HepG2 (cell line): Measurements from ENCODE around the gene GALNT12. TPM values are rescaled to one million over a fixed set of nuclear protein-coding genes. Genes with fewer than 3 reads are reported as not detected.

ENCODE experiments used
- ATAC-seq: fragments of 200-7000 bp; cut with Tn5 transposase; 3 replicates; pipeline ENCODE4 v1.9.1; 2020; ENCODE audit warnings: mild to moderate bottlenecking, moderate library complexity
- BruUV-seq: library from RNA; stranded (reverse); fragments of 400-500 nt; replicated peaks from 2 replicates; lab custom pipeline; 2021; lab: Mats Ljungman, UMichigan
- CTCF ChIA-PET: fragments of 300-600 bp; formaldehyde crosslinking; extraction: SDS; loops from one replicate; lab custom pipeline; 2021; ENCODE audit warnings: low total read pairs, inconsistent platforms, low intra/inter-chr PET ratio; lab: Yijun Ruan, JAX
- POLR2A ChIA-PET: fragments of 350-600 bp; sonication (Branson Sonifier 250); formaldehyde crosslinking; loops from one replicate; lab custom pipeline; 2020; ENCODE audit warnings: antibody characterized with exemption, inconsistent platforms; lab: Yijun Ruan, JAX
- DNase-seq: peaks from one replicate; pipeline ENCODE4 v3.0.0-alpha.2; 2015; ENCODE audit warnings: low spot score
- FAIRE-seq: peaks from 3 replicates; lab custom pipeline; 2011; peaks lifted over from hg19 to GRCh38; lab: Jason Lieb, UNC
- H2AFZ ChIP-seq: one replicate; pipeline ENCODE4 v1.6.1; 2011; ENCODE audit warnings: low read length, inconsistent platforms
- H3K27ac ChIP-seq: fragments of 300-600 bp; 3 replicates; pipeline ENCODE4 v1.8.0; 2011; ENCODE audit warnings: mixed run types, mild to moderate bottlenecking, mixed read lengths, low read length, inconsistent platforms; ENCODE audit not compliant: insufficient read depth; ENCODE audit errors: extremely low read length
- H3K27me3 ChIP-seq, 2 experiments: fragments of 200-600 bp in 1 of 2; 2 replicates in 1 of 2; 3 replicates in 1 of 2; pipeline versions ENCODE4 v1.6.0 to v1.8.0; 2011; ENCODE audit warnings: low read length in 2 of 2, mild to moderate bottlenecking in 2 of 2, moderate library complexity in 2 of 2, inconsistent platforms in 1 of 2; ENCODE audit not compliant: insufficient read depth in 2 of 2, control insufficient read depth in 1 of 2
- H3K36me3 ChIP-seq, 2 experiments: fragments of 200-600 bp in 1 of 2; replicated peaks in 1 of 2; 2 replicates in 1 of 2; 3 replicates in 1 of 2; pipeline versions ENCODE4 v1.5.1 to v1.8.0; 2011; ENCODE audit warnings: low read length in 2 of 2, inconsistent platforms in 1 of 2; ENCODE audit not compliant: insufficient read depth in 2 of 2, control insufficient read depth in 1 of 2
- H3K4me1 ChIP-seq: 2 replicates; pipeline ENCODE4 v1.5.1; 2012; ENCODE audit warnings: low read length, inconsistent platforms; ENCODE audit not compliant: insufficient read depth
- H3K4me2 ChIP-seq: 2 replicates; pipeline ENCODE4 v1.6.0; 2011; ENCODE audit warnings: low read depth, low read length, inconsistent platforms
- H3K4me3 ChIP-seq, 3 experiments: fragments of 200-600 bp in 1 of 3; sonication (generic), shearing (Covaris generic) in 1 of 3; replicated peaks in 1 of 3; 2 replicates each; pipeline ENCODE4 v1.5.1; 2011 to 2016; ENCODE audit warnings: low read length in 3 of 3, inconsistent platforms in 2 of 3, low read depth in 2 of 3, mild to moderate bottlenecking in 2 of 3, control low read depth in 1 of 3, mixed read lengths in 1 of 3; ENCODE audit not compliant: insufficient read depth in 1 of 3
- H3K79me2 ChIP-seq: one replicate; pipeline ENCODE4 v1.6.1; 2011; ENCODE audit warnings: low read length, inconsistent platforms; ENCODE audit not compliant: insufficient read depth
- H3K9ac ChIP-seq: 2 replicates; pipeline ENCODE4 v1.6.0; 2011; ENCODE audit warnings: mild to moderate bottlenecking, low read depth, low read length, inconsistent platforms; ENCODE audit not compliant: insufficient read depth
- H3K9me3 ChIP-seq: 2 replicates; pipeline ENCODE4 v1.5.1; 2012; ENCODE audit warnings: mild to moderate bottlenecking, low read length
- H4K20me1 ChIP-seq: 2 replicates; pipeline ENCODE4 v1.6.0; 2011; ENCODE audit warnings: inconsistent platforms, mild to moderate bottlenecking, low read length, moderate library complexity; ENCODE audit not compliant: insufficient read depth
- ARNT ChIP-seq: fragments of 450-650 bp; IDR thresholded peaks from 2 replicates; pipeline ENCODE4 v1.6.1; 2017
- ETV5 ChIP-seq: IDR thresholded peaks from 2 replicates; pipeline ENCODE4 v1.6.1; 2018; ENCODE audit warnings: missing biosample characterization, missing genetic modification reagents, inconsistent platforms, borderline replicate concordance
- HES4 ChIP-seq: sonication (generic); formaldehyde crosslinking; IDR thresholded peaks from 2 replicates; pipeline ENCODE4 v1.9.0; 2021; ENCODE audit warnings: mild to moderate bottlenecking, missing genetic modification reagents, borderline replicate concordance
- RELA ChIP-seq: sonication (generic); formaldehyde crosslinking; IDR thresholded peaks from 2 replicates; pipeline ENCODE4 v1.4.0; 2020; ENCODE audit warnings: missing genetic modification reagents
- SUZ12 ChIP-seq: fragments of 150-350 bp; IDR thresholded peaks from 2 replicates; pipeline ENCODE4 v1.6.1; 2014; ENCODE audit warnings: low read depth, low read length
- ZKSCAN5 ChIP-seq: sonication (generic); formaldehyde crosslinking; IDR thresholded peaks from 2 replicates; pipeline ENCODE4 v1.5.1; 2020; ENCODE audit warnings: mild to moderate bottlenecking, missing genetic modification reagents
- ZNF232 ChIP-seq: sonication (generic); formaldehyde crosslinking; IDR thresholded peaks from 2 replicates; pipeline ENCODE4 v1.4.0; 2020; ENCODE audit warnings: missing genetic modification reagents, borderline replicate concordance
- ZNF605 ChIP-seq: sonication (generic); formaldehyde crosslinking; IDR thresholded peaks from 2 replicates; pipeline ENCODE4 v1.8.0; 2022; ENCODE audit warnings: mild to moderate bottlenecking, missing genetic modification reagents
- WGBS: methylation state at CpG from one replicate; pipeline ENCODE4 v1.1.6; 2017; ENCODE audit warnings: low lambda C conversion rate; 5-methylcytosine and 5-hydroxymethylcytosine counted together
- in situ Hi-C: cut with HindIII; loops from 2 replicates; pipeline ENCODE4 v1.10.0; 2017; ENCODE audit warnings: low pct_unique_long_range_greater_than_20kb; ENCODE audit not compliant: extremely low pct_ligation_motif_present
- intact Hi-C: fragments of 100-400 bp; cut with micrococcal nuclease; formaldehyde crosslinking; loops from one replicate; pipeline ENCODE4 v1.10.0; 2022; ENCODE audit not compliant: unreplicated experiment
- polyA plus RNA-seq, 8 experiments: library from polyadenylated mRNA; depleted of rRNA in 3 of 8; stranded (reverse) in 7 of 8; unstranded in 1 of 8; fragments of >200 nt; fragmentation: Illumina TruSeq in 4 of 8; extraction: Trizol in 4 of 8; gene quantifications; 2 replicates each; pipeline versions ENCODE4 v1.2.1 to v1.2.3, GENCODE V29; 2011 to 2016; ENCODE audit warnings: low read depth in 4 of 8, missing spikeins in 1 of 8, mixed read lengths in 1 of 8; ENCODE audit not compliant: insufficient read depth in 1 of 8
- total RNA-seq, 5 experiments: library from RNA; depleted of rRNA; stranded (reverse); fragments of >200 nt; fragmentation: Illumina TruSeq; extraction: Trizol; gene quantifications; 2 replicates each; pipeline ENCODE4 v1.2.3, GENCODE V29; 2016; ENCODE audit warnings: low read depth in 1 of 5
- TF ChIP-seq, protein P1 (sequence below), 2 experiments: sonication (generic) in 1 of 2; formaldehyde crosslinking in 1 of 2; IDR thresholded peaks; 2 replicates each; pipeline versions ENCODE4 v1.4.0 to v1.6.1; 2016 to 2020; ENCODE audit warnings: borderline replicate concordance in 1 of 2, low read depth in 1 of 2, mild to moderate bottlenecking in 1 of 2, missing genetic modification reagents in 1 of 2
- TF ChIP-seq, protein P2 (sequence below): sonication (generic); formaldehyde crosslinking; IDR thresholded peaks from 2 replicates; pipeline ENCODE4 v1.5.0; 2020; ENCODE audit warnings: missing genetic modification reagents
- TF ChIP-seq, protein P3 (sequence below): sonication (generic); formaldehyde crosslinking; IDR thresholded peaks from 2 replicates; pipeline ENCODE4 v1.5.0; 2020; ENCODE audit warnings: mild to moderate bottlenecking, low read depth, missing genetic modification reagents, borderline replicate concordance
- TF ChIP-seq, protein P4 (sequence below): sonication (generic); formaldehyde crosslinking; conservative IDR thresholded peaks from 2 replicates; pipeline ENCODE4 v1.4.0; 2020; ENCODE audit warnings: missing genetic modification reagents

The GALNT12 gene
- total and polyA plus RNA-seq, 2 of the 13 experiments (the other 11 are each of a cell fraction or from before 2014, with no cell fraction given): 0.07 TPM; not detected in 1

DNA sequence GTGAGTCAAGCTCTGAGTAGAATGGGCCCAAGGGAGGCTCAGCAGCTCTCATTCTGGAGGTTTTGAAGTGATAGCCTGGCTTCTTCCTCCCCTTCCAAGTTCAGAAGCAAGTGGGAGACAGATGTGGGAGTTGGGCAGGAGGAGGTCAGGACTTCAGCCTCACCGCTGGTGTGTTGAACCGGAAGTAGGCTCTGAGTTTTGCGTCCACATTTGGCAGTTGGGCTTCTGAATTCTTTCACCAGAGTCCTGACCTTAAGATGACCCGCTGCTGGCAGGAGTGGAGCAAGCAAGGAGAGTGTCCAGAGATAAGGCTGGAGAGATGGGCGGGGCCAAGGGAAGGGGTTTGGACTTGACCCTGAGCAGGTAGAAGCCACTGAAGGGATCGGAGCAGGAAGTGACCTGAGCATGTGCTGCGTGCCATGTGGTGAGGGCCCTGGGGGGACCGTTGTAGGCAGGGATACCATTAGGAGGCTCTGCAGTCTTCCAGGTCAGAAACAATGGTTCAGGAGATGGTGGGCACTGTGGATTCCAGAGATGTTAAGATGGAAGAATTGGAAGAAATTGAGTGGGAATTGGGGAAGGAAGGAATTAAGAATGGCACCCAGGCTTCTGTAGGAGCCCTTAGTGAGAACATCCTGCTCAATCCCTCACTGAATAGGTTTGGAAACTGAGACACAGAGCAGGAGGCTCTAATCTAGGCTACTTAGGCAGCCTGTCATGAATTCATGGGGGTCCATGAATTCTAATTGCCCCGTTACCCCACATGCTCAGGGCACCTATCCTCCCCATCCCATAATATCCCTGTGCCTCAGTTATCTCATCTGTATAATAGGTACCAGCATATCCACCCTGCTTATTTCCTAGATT lies 25.9 kb downstream of the GALNT12 start:
- WGBS: 35% methylated on average over 8 of the region's 9 CpGs
- ChIA-PET POLR2A (no interaction called here), CTCF (no interaction called here)
- no peak for ATAC-seq
- H3K9me3 ChIP-seq: no peaks in the 10 kb centered on the region
- BruUV-seq: no TSS peak
- no peaks in the 10 kb centered on the region for H3K36me3 ChIP-seq
- no peak overlapping the region for H3K4me2 ChIP-seq
- H3K4me3 ChIP-seq: no peak overlapping the region
- no peaks in the 10 kb centered on the region for H4K20me1 ChIP-seq
- TF ChIP-seq, protein P1, sequence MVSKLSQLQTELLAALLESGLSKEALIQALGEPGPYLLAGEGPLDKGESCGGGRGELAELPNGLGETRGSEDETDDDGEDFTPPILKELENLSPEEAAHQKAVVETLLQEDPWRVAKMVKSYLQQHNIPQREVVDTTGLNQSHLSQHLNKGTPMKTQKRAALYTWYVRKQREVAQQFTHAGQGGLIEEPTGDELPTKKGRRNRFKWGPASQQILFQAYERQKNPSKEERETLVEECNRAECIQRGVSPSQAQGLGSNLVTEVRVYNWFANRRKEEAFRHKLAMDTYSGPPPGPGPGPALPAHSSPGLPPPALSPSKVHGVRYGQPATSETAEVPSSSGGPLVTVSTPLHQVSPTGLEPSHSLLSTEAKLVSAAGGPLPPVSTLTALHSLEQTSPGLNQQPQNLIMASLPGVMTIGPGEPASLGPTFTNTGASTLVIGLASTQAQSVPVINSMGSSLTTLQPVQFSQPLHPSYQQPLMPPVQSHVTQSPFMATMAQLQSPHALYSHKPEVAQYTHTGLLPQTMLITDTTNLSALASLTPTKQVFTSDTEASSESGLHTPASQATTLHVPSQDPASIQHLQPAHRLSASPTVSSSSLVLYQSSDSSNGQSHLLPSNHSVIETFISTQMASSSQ (IDR thresholded peaks at IDR 0.05; ENCODE audit: low read depth): no peak
- TF ChIP-seq, protein P1 (CRISPR knock-in tag; IDR thresholded peaks at IDR 0.05; ENCODE audit: borderline replicate concordance): no peak
- TF ChIP-seq ARNT (no peak), SUZ12 (no peak), ZNF232 (CRISPR knock-in tag) (no peak), HES4 (CRISPR knock-in tag) (no peak), ETV5 (CRISPR knock-in tag) (no peak), ZKSCAN5 (no peak), RELA (CRISPR knock-in tag) (no peak), ZNF605 (CRISPR knock-in tag) (no peak)
- TF ChIP-seq, protein P2, sequence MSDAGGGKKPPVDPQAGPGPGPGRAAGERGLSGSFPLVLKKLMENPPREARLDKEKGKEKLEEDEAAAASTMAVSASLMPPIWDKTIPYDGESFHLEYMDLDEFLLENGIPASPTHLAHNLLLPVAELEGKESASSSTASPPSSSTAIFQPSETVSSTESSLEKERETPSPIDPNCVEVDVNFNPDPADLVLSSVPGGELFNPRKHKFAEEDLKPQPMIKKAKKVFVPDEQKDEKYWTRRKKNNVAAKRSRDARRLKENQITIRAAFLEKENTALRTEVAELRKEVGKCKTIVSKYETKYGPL (CRISPR knock-in tag): no peak
- TF ChIP-seq, protein P3, sequence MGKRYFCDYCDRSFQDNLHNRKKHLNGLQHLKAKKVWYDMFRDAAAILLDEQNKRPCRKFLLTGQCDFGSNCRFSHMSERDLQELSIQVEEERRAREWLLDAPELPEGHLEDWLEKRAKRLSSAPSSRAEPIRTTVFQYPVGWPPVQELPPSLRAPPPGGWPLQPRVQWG: no peak
- TF ChIP-seq, protein P4, sequence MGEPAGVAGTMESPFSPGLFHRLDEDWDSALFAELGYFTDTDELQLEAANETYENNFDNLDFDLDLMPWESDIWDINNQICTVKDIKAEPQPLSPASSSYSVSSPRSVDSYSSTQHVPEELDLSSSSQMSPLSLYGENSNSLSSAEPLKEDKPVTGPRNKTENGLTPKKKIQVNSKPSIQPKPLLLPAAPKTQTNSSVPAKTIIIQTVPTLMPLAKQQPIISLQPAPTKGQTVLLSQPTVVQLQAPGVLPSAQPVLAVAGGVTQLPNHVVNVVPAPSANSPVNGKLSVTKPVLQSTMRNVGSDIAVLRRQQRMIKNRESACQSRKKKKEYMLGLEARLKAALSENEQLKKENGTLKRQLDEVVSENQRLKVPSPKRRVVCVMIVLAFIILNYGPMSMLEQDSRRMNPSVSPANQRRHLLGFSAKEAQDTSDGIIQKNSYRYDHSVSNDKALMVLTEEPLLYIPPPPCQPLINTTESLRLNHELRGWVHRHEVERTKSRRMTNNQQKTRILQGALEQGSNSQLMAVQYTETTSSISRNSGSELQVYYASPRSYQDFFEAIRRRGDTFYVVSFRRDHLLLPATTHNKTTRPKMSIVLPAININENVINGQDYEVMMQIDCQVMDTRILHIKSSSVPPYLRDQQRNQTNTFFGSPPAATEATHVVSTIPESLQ: no peak
- no peak overlapping the region for H3K27ac ChIP-seq
- intact Hi-C loops: no loop called here
- in situ Hi-C loops: no loop called here
- H2AFZ ChIP-seq: no peak overlapping the region
- H3K79me2 ChIP-seq: no peaks in the 10 kb centered on the region
- DNase-seq: no peak
- no peak overlapping the region for H3K9ac ChIP-seq
- H3K27me3 ChIP-seq: peaks cover 0 to 24% of the 10 kb centered on the region in 2 experiments; a peak in 3 of 5 replicates
- no peaks in the 10 kb centered on the region for H3K4me1 ChIP-seq
- FAIRE-seq: no peak
